Lower lobe of right lung (tissue), 2 donors: ENCODE results near the gene TRIM4. TPM values are rescaled to one million over a fixed set of nuclear protein-coding genes. Genes with fewer than 3 reads are reported as not detected.

ENCODE experiments used
- ATAC-seq, 2 donors: fragments of 200-7000 bp; cut with Tn5 transposase; one replicate each; pipeline ENCODE4 v1.9.1; 2020 to 2022; ENCODE audit warnings: mild to moderate bottlenecking in 2 of 2, moderate library complexity in 2 of 2
- DNase-seq: peaks from one replicate; pipeline ENCODE4 v3.0.0-alpha.2; 2020
- H3K27ac ChIP-seq: fragments of 200-600 bp; one replicate; pipeline ENCODE4 v1.8.0; 2022
- H3K27me3 ChIP-seq: fragments of 200-600 bp; one replicate; pipeline ENCODE4 v1.8.0; 2022; ENCODE audit warnings: low read depth
- H3K36me3 ChIP-seq: fragments of 200-600 bp; one replicate; pipeline ENCODE4 v1.8.0; 2022; ENCODE audit warnings: mild to moderate bottlenecking
- H3K4me1 ChIP-seq: fragments of 200-600 bp; one replicate; pipeline ENCODE4 v1.8.0; 2022
- H3K4me3 ChIP-seq: fragments of 200-600 bp; one replicate; pipeline ENCODE4 v1.8.0; 2022; ENCODE audit warnings: mild to moderate bottlenecking
- H3K9me3 ChIP-seq: fragments of 200-600 bp; one replicate; pipeline ENCODE4 v1.8.0; 2022
- intact Hi-C: fragments of 100-400 bp; cut with DNase I; formaldehyde crosslinking; loops from one replicate; pipeline ENCODE4 v1.11.0; 2022
- total RNA-seq: library from RNA; stranded (reverse); fragmentation: NEBNext Ultra II Directional; extraction: Animal tissue kit (Norgen Biotek cat#: 25700); gene quantifications from one replicate; pipeline ENCODE4 v1.2.1, GENCODE V29; 2021
- TF ChIP-seq, protein P1 (sequence below): fragments of 200-600 bp; IDR thresholded peaks from one replicate; pipeline ENCODE4 v1.8.0; 2022; ENCODE audit warnings: antibody characterized with exemption, mild to moderate bottlenecking
- donor health status: DM: no; HTN: yes; CAD: no; lungs with severe emphysema.

TRIM4 gene
- total RNA-seq, 1 donor from 2014 or later = 39.0 TPM

DNA sequence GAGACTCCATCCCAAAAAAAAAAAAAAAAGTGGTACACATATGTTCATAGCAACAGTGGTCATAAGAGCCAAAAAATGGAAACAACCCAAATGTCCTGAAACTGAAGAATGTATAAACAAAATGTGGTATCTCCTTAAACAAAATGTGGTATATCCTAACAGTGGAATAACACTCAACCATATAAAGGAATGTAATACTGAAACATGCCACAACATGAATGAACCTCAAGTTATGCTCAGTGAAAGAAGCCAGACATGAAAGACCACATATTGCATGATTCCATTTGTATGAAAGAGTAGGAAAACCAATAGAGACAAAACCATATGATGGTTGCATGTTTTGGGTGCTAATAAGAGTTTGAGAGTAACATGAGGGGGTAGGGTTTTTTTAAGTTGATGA, 7.0 kb upstream of the TRIM4 start:
- Histone ChIP-seq H3K27ac (no peak overlapping the region), H3K9me3 (no peaks in the 10 kb centered on the region), H3K4me1 (peaks cover 4% of the 10 kb centered on the region), H3K36me3 (no peaks in the 10 kb centered on the region), H3K27me3 (no peaks in the 10 kb centered on the region), H3K4me3 (no peak overlapping the region)
- intact Hi-C loops = no loop called here
- DNase-seq (no peak), ATAC-seq (no peak)
- TF ChIP-seq, protein P1, sequence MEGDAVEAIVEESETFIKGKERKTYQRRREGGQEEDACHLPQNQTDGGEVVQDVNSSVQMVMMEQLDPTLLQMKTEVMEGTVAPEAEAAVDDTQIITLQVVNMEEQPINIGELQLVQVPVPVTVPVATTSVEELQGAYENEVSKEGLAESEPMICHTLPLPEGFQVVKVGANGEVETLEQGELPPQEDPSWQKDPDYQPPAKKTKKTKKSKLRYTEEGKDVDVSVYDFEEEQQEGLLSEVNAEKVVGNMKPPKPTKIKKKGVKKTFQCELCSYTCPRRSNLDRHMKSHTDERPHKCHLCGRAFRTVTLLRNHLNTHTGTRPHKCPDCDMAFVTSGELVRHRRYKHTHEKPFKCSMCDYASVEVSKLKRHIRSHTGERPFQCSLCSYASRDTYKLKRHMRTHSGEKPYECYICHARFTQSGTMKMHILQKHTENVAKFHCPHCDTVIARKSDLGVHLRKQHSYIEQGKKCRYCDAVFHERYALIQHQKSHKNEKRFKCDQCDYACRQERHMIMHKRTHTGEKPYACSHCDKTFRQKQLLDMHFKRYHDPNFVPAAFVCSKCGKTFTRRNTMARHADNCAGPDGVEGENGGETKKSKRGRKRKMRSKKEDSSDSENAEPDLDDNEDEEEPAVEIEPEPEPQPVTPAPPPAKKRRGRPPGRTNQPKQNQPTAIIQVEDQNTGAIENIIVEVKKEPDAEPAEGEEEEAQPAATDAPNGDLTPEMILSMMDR = no peak

DNA sequence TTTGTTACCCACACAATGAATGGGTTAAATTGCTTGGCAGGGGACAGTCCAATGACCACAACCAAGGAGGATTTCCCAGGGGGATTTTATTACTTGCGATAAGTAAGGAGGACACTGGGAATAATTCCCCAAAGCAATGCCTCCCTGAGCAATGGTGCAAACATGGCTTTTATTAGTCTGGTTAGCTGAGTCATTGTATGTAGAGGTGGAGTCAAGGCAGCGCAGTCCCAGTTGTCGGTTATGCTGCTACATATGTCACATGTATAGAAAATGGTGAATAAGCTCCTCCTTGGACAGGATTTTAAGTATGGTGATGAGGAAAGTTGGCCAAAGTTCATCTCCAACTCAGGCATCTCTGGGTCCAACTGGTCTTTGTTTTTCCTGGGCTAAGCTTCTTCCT, 3.9 kb upstream of the TRIM4 start:
- H3K27ac ChIP-seq = no peak overlapping the region
- ATAC-seq = no peak
- H3K36me3 ChIP-seq = no peaks in the 10 kb centered on the region
- intact Hi-C loops = no loop called here
- H3K9me3 ChIP-seq = no peaks in the 10 kb centered on the region
- no peak overlapping the region for H3K4me3 ChIP-seq
- peaks cover 16% of the 10 kb centered on the region for H3K4me1 ChIP-seq
- no peaks in the 10 kb centered on the region for H3K27me3 ChIP-seq
- TF ChIP-seq, protein P1 = no peak
- DNase-seq = no peak

DNA sequence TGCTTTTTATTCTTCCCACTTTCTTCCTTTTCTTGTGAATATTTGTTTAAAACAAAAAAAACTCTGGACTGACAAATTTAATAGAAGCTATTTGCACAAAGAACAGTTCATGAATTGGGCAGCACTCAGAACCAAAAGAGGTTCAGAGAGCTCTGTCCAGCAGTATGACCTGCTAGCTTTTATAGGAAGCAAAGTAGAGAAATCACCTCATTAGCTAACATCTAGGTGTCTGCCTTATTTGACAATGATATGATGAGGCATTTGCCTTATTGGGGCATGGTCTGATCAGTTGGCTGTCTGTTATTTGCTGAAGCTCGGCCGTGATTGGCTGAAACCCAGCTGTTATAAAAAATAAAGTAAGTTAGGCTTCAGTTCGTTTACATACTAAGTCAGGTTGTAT, 819 bp upstream of the TRIM4 start:
- Histone ChIP-seq H3K27ac (peak overlapping the region; percentile 98), H3K36me3 (peaks cover 23% of the 10 kb centered on the region), H3K9me3 (no peaks in the 10 kb centered on the region), H3K4me3 (peak overlapping the region; percentile 91), H3K4me1 (peaks cover 44% of the 10 kb centered on the region), H3K27me3 (no peaks in the 10 kb centered on the region)
- intact Hi-C loops = no loop called here
- DNase-seq (no peak), ATAC-seq (no peak)
- TF ChIP-seq, protein P1 = no peak

DNA sequence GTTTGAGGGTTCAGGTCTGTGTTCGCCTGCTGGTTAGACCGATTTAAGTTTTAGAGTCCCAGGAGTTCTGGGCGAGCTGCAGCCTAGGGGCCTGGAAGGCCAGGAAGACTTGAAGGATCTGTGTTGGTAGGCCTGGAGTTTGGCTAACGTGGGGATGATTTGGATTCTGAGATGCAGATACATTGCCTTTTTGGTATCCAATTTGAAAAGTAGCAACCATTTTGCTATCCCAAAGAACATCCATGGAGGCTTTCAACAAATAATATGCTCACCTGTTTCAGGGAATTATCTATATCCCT, 433 bp upstream of the TRIM4 start:
- no peak for DNase-seq
- peak overlapping the region; percentile 98 for H3K27ac ChIP-seq
- no peaks in the 10 kb centered on the region for H3K27me3 ChIP-seq
- no peaks in the 10 kb centered on the region for H3K9me3 ChIP-seq
- intact Hi-C loops = no loop called here
- peak overlapping the region; percentile 91 for H3K4me3 ChIP-seq
- TF ChIP-seq, protein P1 = no peak
- ATAC-seq = no peak
- peaks cover 44% of the 10 kb centered on the region for H3K4me1 ChIP-seq
- peaks cover 27% of the 10 kb centered on the region for H3K36me3 ChIP-seq

DNA sequence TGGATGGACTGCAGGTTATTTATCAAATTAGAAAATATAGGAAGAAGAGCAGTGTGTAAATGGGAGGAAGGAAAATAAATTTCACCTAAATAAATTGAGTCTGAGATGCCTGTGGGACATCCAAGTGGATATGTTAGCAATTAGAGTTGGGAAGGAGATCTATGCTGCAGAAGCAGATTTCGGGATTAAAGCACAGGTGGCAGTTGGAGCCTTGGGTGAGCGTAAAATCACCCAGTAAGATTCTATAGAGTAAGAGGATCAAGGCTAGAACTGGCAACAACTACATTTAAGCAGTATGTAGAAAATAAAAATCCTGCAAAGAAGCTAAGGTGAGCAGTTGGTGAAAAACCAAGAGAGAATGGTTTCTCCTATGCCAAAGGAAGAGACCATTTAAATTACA, 8.4 kb downstream of the TRIM4 start:
- no peak for DNase-seq
- intact Hi-C loops = no loop called here
- peaks cover 9% of the 10 kb centered on the region for H3K4me1 ChIP-seq
- ATAC-seq = no peak
- no peaks in the 10 kb centered on the region for H3K9me3 ChIP-seq
- TF ChIP-seq, protein P1 = no peak
- peaks cover 68% of the 10 kb centered on the region for H3K36me3 ChIP-seq
- no peaks in the 10 kb centered on the region for H3K27me3 ChIP-seq
- H3K27ac ChIP-seq = no peak overlapping the region
- H3K4me3 ChIP-seq = no peak overlapping the region

DNA sequence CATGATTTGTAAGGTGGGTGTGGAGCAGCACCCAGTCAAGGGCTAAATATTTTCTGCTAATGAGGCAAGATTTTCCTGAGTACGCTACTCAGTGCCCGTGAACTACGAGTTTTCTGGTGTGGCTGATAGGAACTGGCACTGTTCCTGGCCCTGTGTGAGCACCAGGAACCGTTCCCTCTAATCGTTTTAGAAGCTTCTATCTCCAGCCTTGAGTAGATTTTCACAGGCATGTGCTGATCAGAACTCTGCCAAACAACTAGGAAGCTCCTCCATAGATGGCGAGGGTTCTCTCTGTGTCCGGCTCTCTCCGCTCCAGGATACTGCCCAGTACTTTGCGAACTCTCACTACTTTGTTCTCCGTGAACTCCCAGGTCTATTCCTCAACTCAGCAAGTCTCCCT, 17.7 kb downstream of the TRIM4 start:
- Histone ChIP-seq H3K27me3 (no peaks in the 10 kb centered on the region), H3K4me1 (no peaks in the 10 kb centered on the region), H3K36me3 (peaks cover 89% of the 10 kb centered on the region), H3K27ac (no peak overlapping the region), H3K9me3 (no peaks in the 10 kb centered on the region), H3K4me3 (no peak overlapping the region)
- intact Hi-C loops = no loop called here
- no peak for ATAC-seq
- TF ChIP-seq, protein P1 = no peak
- no peak for DNase-seq
